HG03571 (cell line): Measurements from ENCODE around the gene RPS17.

Experiments
- ATAC-seq: cut with Tn5 transposase; IDR thresholded peaks from one replicate; pipeline ENCODE4 v1.9.1; 2021; ENCODE audit not compliant: unreplicated experiment

RPS17 gene

GRCh38 chr15:82540055-82540983, at the start of gene RPS17:
Gene RPS17 (minus strand): TSS chr15:82540457. CDS start chr15:82540428, 29 bp downstream.
- peak; percentile 96 for ATAC-seq

GRCh38 chr15:82587805-82588204, 47.5 kb upstream of the RPS17 start:
- ATAC-seq: no peak

- no peak for ATAC-seq
Measured at GRCh38 chr15:82585072-82585471, 44.8 kb upstream of the RPS17 start.

DNA sequence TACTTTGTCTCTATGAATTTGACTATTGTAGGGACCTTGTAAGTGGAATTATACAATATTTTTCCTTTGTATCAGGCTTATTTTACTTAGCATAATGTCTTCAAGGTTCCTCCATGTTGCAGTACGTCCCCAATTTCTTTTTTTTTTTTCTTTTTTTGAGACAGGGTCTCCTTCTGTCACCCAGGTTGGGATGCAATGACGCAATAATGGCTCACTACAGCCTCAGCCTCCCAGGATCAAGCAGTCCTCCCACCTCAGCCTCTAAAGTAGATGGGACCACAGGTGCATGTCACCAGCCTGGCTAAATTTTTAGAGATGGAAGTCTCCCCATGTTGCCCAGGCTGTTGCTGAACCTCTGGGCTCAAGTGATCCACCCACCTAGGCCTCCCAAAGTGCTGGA, 40.5 kb upstream of the RPS17 start:
- no peak for ATAC-seq

DNA sequence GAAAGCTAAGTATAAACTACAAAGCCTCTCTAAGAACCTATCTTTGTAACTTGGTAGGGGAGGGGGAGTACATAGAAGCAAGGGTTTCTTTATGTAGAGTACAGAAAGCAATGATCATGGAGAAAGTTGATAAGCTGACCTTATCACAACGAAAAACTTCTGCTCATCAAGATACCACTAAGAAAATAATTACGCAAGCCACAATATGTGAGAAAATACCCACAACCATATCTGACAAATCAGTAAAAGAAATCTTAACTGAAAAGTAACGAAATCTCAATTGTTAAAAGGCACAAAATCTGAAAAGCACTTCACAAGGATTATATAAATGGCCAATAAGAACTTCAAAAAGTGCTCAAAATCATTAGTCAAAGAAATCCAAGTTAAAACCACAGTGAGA, 35.1 kb upstream of the RPS17 start:
- no peak for ATAC-seq

GRCh38 chr15:82572986-82573385, 32.7 kb upstream of the RPS17 start:
- ATAC-seq: no peak

GRCh38 chr15:82572311-82572710, 32.1 kb upstream of the RPS17 start:
- ATAC-seq: no peak

- ATAC-seq: no peak
Measured at GRCh38 chr15:82571722-82572222, 31.5 kb upstream of the RPS17 start.

DNA sequence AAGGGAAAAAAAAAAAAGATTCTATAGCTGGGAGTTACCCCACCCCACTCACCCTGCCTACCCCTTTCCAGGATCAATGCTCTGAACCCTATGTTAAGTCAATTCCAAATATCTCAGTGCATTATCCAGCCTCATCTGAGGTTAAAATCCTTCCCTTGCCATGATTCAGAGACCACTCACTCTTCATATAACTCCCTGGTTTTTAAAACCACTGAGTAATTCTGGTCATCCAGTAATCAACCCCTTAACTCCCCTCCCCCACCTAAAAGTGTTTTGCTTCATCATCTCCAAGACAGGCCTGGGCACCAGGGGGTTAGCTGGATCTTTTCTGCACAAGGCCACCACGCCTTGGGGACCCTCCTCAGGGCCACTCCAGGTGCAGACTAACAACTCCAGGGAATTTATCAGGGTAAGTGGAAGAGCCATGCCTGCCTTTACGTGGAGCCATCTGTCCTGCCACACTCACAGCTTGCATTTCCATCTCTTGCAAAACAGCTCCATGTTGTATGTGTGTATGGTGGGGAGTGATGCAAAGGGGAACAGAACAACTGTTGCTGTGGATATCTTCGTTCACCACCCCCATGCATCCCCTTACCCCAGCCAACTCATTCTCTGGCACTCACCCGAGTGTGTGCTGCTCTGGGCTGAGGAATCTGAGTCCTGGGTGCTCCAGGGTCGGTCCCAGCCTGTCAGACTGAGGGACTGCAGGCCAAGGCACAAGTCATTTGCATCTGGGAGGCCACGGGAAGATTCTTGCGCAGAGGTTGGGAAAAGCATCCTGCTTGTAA, 30.7 kb upstream of the RPS17 start:
- ATAC-seq: no peak

GRCh38 chr15:82569834-82570233, 29.6 kb upstream of the RPS17 start:
- ATAC-seq: no peak

DNA sequence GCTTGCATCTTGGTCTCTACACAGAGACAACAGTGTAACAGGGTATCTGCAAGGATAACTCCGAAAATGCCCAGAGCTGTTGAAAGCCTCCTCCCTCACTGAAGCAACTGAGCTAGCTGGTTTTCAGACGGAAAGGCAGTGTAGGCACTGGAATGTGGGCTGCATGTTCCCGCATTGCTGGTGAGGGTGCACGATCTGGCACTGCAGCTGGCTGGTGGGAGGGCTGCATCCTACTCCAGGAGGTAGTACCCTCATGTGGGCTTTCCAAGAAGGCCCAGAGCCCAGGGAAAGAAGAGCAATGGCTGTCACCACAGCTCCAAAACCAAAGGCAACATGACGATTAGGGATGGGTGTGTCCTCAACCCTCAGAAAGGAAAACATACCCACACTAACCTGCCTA, 28.7 kb upstream of the RPS17 start:
- ATAC-seq: no peak

DNA sequence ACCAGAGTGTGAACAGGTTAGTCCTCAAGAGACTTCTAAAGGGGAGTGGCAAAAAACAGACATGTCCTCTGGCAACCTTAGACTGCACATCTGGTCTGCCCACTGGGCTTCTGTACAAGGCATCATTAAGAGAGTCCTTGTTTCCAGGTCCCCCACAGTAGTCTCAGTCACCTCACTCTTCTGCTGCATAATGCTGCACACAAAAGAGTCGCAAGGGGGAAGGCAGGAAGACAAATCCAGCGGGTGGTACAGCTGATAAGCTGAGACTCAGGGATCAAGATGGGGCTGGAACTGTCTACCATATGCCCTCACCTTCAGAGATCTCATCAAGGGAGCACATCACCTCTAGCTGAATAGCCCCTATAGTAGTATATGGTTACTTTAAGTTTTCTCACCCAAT, 27.4 kb upstream of the RPS17 start:
- no peak for ATAC-seq

DNA sequence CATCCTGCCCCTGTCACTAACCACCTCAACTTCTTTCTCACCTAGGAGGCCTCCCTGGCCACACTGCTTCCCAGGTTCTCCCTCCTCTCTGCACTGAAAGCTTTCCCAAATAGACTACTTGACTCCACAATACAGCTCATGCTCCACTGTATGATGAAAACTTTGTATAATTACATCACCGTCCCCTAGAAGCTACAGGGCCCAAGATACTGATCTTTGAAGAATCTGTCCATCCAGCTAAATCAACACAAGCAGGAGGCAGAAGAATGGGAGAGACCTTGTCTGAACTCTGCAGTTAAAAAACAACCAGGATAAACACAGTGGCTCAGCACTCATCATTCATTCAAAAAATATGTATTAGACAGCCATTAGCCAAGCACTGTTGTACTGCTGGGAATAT, 26.4 kb upstream of the RPS17 start:
- ATAC-seq: no peak

- ATAC-seq: no peak
Measured at GRCh38 chr15:82558502-82558901, 18.2 kb upstream of the RPS17 start.

- no peak for ATAC-seq
Measured at GRCh38 chr15:82556315-82557035, 16.2 kb upstream of the RPS17 start.

GRCh38 chr15:82554849-82555248, 14.6 kb upstream of the RPS17 start:
- ATAC-seq: no peak

GRCh38 chr15:82554351-82554750, 14.1 kb upstream of the RPS17 start:
- ATAC-seq: no peak

DNA sequence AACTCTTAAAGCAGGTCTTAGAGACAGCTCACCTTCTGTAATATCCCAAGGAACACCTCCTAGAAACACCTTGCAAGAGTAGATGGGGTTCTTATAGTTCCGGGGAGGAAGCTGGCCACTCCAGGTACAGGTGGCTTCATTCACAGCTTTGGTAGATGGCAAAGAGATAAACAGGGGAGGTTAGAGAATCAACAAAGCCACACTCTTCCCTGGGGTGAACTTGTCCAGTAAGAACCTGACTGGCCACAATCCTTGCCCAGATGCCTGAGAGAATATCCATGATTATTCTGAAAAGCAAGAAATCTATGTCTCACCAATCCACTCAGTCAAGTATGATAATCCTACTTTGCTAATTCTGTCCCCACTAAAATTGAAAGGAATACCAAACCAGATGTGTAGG, 13.6 kb upstream of the RPS17 start:
- no peak for ATAC-seq

- ATAC-seq: no peak
Measured at GRCh38 chr15:82552861-82553260, 12.6 kb upstream of the RPS17 start.

GRCh38 chr15:82551646-82552247, 11.5 kb upstream of the RPS17 start:
- ATAC-seq: no peak

DNA sequence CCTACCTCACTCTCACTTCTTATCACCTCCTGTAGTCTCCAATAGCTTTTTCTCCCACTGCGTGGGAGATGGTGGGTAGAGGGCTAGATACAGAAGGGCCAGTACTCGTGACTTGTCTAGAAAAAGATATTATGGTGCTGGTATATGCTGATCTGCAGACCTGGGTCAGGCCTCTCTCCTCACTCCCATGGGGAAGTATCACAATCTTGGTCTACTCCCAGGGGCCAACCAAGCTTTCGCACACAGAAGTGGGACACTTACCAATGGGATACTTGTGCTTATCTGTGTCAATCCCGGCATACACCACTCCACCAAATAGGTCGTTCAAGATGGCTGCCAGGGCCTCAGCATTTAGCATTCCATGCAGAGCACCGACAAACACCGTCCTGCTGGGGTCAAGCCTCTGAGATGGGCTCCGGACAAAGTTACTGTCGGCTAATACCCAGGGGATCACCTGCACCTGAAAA, 9.0 kb upstream of the RPS17 start:
- ATAC-seq: no peak
